ENCODE data around the gene MC2R. TPM values are rescaled to one million over a fixed set of nuclear protein-coding genes. Genes with fewer than 3 reads are reported as not detected.

Gene MC2R
- total and polyA plus RNA-seq, 2 of the 4 experiments (the other 2 are of a cell fraction) = not detected

DNA sequence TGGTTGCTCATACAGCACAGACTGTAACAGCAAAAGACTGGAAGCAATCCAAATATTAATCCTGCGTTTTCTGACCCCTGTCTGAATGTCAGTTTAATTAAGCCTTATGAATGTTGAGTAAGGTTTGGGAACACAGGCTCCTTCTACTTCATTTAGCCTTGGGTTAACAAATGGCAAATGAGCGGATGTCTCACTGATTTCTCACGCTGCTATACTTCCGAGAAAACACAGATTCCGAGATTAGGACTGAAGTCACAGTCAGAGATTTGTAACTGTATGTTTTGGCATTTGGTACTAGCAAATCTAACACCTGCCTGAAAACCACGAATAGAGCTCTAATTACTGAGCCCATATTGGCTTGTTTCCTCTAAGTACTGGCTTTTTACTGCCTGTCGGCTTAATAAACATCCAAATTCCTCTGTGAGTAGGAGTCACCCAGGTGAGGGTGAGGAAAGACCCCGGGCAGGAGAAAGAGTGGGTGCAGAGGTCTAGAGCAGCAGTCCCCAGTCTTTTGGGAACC lies 80.8 kb downstream of the MC2R start:
- Histone ChIP-seq H3K36me3 (ENCODE audit: control insufficient read depth, insufficient read depth, low read length) (no peaks in the 10 kb centered on the region), H4K5ac (ENCODE audit: low read depth, low read length) (no peak overlapping the region), H4K8ac (ENCODE audit: low read depth in 2 of 2, low read length in 2 of 2) (no peak overlapping the region), H2AK9ac (replicated peaks; ENCODE audit: low read depth, low read length, poor library complexity) (no peak overlapping the region), H3K27me3 (ENCODE audit: control insufficient read depth, insufficient read depth, low read length) (no peaks in the 10 kb centered on the region), H3K79me1 (ENCODE audit: low read depth in 1 of 2, low read length in 2 of 2) (no peaks in the 10 kb centered on the region), H3K4ac (ENCODE audit: low read depth, low read length) (no peak overlapping the region), H3K14ac (replicated peaks; ENCODE audit: low read depth, low read length) (no peak overlapping the region), H2BK20ac (ENCODE audit: low read depth, low read length) (no peak overlapping the region), H4K91ac (ENCODE audit: insufficient read depth, low read depth, low read length) (no peak overlapping the region), H3K18ac (ENCODE audit: low read depth, low read length) (no peak overlapping the region), H3K27ac (ENCODE audit: insufficient read depth, low read length) (no peak overlapping the region), H3K9me1 (ENCODE audit: insufficient read depth, low read length) (no peaks in the 10 kb centered on the region), H3K4me1 (ENCODE audit: control insufficient read depth, insufficient read depth, low read length) (no peaks in the 10 kb centered on the region), H2BK15ac (ENCODE audit: low read depth, low read length) (no peak overlapping the region), H4K20me1 (ENCODE audit: insufficient read depth, low read length) (no peaks in the 10 kb centered on the region), H2AFZ (replicated peaks; ENCODE audit: low read length, poor library complexity) (no peak overlapping the region), H3K9ac (ENCODE audit: low read depth, low read length) (no peak overlapping the region), H2BK120ac (ENCODE audit: low read depth, low read length) (no peak overlapping the region), H3K4me2 (ENCODE audit: low read depth, low read length) (no peak overlapping the region), H3K9me3 (ENCODE audit: control insufficient read depth, insufficient read depth, low read length) (peaks cover 7% of the 10 kb centered on the region), H2AK5ac (ENCODE audit: low read depth, low read length) (no peak overlapping the region), H3K56ac (ENCODE audit: extremely low read depth, insufficient read depth, low read length) (no peak overlapping the region), H3K23ac (ENCODE audit: low read depth, low read length) (no peak overlapping the region), H2BK5ac (ENCODE audit: low read depth, low read length, poor library complexity, severe bottlenecking) (no peak overlapping the region), H3K4me3 (ENCODE audit: insufficient read depth, low read depth, low read length) (no peak overlapping the region)
- TF ChIP-seq RCOR1 (IDR thresholded peaks at IDR 0.05; ENCODE audit: insufficient replicate concordance, low read length) = no peak
- ChIA-PET POLR2A (ENCODE audit: unreplicated experiment) (no interaction called here), CTCF (no interaction called here)
- in situ Hi-C loops (cut with MboI; ENCODE audit: low sequenced_read_pairs) = no loop called here
- no TSS peak for BruUV-seq (replicated peaks)
- dilution Hi-C loops (cut with HindIII; ENCODE audit: low sequenced_read_pairs, unreplicated experiment) = no loop called here
- intact Hi-C loops (cut with micrococcal nuclease) = no loop called here
- ATAC-seq (ENCODE audit: low read depth) (no peak), DNase-seq (no peak)
- no CpG with 5 or more reads among the region's 8 CpGs for WGBS, 2 experiments (ENCODE audit: extremely low coverage in 2 of 2, insufficient read length in 1 of 2)

Other genes starting within 250 kb of the MC2R start
- gene FAM210A, start 189.0 kb downstream of the MC2R start, total RNA-seq (2012; rRNA removed) = 16.1 and 25.3 TPM in 2 replicates
- 9.2 and 9.8 TPM in 2 replicates for gene FAM210A, start 189.0 kb downstream of the MC2R start, polyA plus RNA-seq (2012; rRNA removed)
- gene RNMT, start 188.9 kb downstream of the MC2R start, total RNA-seq (2012; rRNA removed) = 13.3 and 21.1 TPM in 2 replicates
- gene RNMT, start 188.9 kb downstream of the MC2R start, polyA plus RNA-seq (2012; rRNA removed) = 11.9 and 13.6 TPM in 2 replicates
- not detected in 2 replicates for gene MC5R, start 91.4 kb downstream of the MC2R start, total RNA-seq (2012; rRNA removed)
- not detected in 2 replicates for gene MC5R, start 91.4 kb downstream of the MC2R start, polyA plus RNA-seq (2012; rRNA removed)
- gene ZNF519, start 216.9 kb upstream of the MC2R start, total RNA-seq (2012; rRNA removed) = 3.3 and 4.7 TPM in 2 replicates
- gene ZNF519, start 216.9 kb upstream of the MC2R start, polyA plus RNA-seq (2012; rRNA removed) = 2.2 and 2.3 TPM in 2 replicates

All from IMR-90 (cell line).